HUDEP-2 (cell line): ENCODE measurements around the gene C3orf22.

Source experiments
- DNase-seq, 76 experiments: peaks; one replicate each; lab custom pipeline; 2025; ENCODE audit not compliant: unreplicated experiment in 76 of 76; lab: John Stamatoyannopoulos, UW

The C3orf22 gene

DNA sequence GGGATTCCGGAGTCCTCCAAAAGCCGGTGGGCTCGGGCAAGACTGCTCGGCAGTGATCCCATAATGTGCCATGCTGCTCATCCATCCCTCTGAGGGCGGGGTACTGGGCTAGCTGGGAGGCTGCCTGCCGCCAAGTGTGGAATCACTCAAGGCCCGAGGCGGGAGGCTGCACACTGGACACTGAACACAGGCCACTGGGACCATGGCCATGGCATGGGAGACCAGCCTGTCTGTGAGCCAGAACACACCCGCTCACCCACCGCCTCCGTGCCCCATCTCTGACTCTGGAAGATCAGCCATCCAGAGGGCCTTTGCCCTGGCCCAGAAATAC is 1.4 kb downstream of the C3orf22 start:
- DNase-seq, result no peak

DNA sequence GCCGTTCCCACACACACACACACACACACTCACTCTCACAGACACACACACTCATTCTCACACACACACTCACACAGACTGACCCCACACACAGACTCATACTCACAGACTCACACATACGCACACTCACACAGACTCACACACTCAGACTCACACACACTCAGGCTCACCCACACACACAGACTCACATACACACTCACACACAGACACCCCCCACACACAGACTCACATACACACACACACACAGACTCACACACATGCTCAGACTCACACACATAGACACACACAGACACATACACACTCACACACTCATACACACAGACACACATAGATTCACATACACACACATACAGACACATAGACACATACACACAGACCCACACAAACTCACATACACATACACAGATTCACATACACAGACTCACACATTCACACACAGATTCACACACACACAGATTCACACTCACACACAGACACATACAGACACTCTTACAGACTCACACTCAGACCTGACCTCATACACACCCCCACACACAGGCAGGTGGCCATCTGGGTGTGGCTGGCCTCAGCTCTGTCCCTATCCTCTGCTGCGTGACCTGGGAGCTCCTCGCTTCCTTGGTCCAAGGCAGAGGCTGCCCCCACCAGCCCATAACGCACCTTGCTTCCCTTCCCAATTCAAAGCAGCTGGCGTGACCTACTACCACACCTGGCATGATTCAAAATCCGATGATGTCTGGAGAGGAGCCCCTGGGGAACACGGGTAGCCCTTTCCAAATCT is 1.9 kb downstream of the C3orf22 start:
- DNase-seq, result no peak

DNA sequence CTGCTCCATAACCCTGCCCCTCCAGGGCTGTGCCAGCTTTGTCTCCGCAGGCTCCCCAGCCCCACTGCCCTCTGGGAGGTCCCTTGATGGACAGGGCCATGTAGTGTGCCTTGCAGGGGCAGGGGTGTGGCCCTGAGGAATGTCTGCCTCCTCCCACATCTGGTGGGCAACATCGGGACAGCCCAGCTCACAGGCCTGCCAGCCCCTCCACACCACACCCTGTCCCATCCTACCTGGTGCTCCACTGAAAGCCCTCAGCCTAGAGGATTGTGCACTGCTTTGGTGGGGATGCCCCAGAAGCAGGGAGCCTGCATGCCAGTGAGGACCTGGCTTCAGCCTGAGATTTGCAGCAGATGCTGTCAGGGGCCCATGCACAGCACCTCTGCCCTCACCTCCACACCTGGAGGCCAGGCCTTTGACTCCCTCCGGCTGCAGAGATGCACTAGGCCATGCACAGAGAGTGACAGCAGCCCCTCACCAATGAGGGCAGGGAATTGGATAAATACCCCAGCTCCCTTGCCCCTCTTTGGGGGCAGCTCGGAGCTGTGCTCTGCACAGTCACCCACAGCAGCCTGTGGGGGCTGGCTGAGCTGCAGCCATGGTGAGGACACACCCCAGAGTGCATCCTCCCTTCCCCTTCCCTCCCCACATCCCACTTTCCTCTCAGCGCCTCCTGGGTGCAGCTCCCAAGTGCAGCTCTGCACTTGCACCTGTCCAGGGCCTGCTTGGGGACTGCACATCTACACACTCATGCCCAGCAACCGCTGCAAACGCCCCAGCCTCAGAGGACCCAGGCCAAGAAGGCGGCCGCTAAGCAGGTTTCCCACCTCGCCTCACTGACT is 2.7 kb downstream of the C3orf22 start:
- DNase-seq, result no peak

DNA sequence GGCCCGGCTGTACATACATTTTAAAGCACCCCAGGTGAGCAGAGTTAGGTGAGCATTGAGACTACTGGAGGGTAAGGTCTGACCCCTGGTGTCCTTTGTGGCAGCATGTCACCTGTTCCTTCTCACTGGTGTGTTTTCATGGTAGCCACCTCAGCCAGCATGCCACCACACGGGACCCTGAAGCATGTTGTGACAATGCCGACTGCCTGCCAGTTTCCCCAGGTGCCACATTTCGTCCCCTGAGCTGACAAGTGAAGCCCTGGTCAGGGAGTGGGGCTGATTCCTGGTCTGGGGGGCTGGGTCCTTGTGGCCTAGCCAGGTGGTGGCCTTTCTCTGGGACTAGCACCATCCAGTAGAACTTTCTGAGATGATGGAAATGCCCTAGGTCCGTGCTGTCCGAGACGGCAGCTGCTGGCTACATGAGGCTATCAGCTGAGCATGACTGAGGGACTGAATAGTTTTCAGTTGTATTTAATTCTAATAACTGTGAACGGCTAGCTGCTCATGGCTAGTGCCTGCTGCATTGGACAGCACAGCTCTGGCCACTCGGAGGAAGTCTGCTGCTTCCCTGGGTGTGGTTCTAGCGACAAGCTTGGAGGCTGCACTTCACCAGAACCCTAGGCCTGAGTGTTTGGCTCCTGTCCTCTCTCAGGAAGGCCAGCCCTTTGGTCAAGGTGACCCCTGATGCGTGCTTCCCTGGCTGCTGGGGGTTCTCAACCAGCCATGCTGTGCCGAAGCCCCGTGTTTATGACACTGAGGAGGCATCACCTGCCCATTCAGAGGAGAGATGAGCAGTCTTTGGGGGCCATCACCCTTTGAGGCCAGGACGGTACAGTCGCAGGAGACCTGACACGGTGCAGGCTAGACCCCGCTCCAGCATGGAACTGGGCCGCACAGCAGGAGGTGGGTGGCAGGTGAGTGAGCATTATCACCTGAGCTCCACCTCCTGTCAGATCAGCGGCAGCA is 3.9 kb downstream of the C3orf22 start:
- no peak for DNase-seq

DNA sequence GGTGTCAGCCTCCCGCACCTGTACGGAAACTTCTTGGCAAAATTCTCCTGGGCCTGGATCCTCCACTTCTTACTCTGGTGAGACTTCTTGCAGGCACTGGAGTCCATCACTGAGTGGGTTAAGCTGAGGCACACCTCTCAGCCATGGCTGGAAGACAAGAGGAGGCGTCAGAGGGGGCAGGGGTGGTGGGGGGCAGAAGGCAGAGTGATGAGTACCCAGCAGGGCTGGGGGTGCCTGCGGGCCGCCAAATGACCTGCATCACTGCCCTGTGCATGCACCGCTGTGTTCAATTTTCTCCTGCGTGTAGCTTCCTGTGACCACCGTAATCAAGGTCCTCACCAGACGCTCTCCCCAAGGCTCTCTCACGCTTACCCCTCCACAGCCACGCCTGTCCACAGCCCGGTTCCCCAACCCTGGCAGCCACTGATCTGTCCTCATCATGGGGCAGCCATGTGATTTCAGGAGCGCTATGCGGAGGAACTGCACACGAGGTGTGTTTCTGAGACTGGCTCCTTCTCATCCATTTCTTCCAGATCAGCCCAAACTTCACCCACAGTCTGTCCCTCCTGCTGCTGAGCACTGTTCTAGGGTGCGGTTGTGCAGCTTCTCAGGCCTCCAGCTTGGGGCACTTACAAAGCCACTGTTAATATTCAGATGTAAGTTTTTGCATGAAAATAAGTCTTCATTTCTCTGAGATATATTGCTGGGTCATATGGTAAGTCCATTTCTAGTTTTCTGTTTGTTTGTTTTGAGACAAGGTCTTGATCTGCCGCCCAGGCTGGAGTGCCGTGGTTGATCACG is 5.2 kb downstream of the C3orf22 start:
- no peak for DNase-seq

DNA sequence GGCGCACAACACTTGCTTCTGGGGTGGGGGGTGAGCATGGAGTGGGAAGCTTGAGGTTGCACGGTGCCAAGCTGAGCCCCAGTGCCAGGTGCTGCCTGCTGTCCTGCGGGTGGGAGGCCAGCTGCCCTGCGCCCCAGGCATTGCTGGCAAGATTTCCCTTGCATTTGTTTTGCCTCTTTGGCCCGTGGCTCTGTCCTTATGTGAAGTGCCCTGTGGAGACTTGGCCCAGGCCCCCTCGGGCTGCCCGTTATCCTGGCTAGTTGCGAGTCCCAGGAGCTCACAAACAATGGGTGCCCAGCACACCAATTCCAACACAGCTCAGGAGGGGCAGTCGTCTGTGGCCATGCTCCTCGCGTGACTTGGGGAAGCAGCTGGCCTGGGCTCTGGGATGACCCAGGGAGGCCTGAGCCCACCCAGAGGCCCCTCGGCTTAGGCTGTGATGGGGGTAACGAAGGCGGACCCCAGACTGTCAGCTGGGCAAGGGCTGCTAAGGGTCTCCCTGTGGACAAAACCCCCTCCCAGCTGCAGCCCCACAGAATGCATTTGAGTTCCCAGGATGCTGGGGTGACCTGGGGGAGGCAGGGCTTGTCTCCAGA is 5.9 kb downstream of the C3orf22 start:
- DNase-seq, result no peak

DNA sequence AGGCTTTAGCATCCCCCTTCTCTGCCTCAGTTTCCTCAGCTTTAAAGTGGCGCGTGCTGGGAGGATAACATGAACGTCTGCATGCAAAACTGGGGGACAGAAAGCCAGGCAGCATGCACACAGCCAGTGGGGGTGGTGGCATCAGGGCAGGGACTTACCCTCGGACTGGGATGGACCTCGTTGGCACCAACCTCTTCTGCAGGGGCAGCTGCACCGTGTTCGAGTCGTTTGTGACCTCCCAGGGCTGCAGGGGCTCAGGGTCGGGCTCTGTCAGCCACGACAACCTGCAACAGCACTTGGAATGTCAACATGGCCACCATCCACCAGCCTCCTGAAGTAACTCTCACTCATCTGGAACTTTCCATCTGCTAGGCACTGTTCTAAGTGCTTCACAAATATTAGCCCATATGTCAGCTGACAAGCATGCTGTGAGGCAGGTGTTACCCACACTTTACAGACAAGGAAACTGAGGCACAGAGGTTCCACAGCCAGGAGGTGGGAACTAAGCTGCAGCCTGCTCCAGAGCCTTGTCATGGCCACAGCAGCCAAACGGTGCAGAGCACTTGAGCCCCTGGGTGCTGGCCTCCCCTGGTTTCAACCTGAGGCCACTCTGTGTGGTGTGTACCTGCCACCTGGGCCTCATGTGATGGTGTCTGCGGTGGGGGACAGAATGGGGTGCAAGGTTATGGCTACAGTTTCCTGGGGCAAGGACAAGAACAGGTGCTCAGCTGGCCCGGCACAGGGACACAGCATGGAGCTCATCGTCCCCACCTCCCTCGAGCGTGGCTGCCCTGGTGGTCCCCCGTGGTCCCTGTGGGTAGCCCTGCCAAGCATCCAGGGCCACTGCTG is 6.7 kb downstream of the C3orf22 start:
- DNase-seq, result no peak

DNA sequence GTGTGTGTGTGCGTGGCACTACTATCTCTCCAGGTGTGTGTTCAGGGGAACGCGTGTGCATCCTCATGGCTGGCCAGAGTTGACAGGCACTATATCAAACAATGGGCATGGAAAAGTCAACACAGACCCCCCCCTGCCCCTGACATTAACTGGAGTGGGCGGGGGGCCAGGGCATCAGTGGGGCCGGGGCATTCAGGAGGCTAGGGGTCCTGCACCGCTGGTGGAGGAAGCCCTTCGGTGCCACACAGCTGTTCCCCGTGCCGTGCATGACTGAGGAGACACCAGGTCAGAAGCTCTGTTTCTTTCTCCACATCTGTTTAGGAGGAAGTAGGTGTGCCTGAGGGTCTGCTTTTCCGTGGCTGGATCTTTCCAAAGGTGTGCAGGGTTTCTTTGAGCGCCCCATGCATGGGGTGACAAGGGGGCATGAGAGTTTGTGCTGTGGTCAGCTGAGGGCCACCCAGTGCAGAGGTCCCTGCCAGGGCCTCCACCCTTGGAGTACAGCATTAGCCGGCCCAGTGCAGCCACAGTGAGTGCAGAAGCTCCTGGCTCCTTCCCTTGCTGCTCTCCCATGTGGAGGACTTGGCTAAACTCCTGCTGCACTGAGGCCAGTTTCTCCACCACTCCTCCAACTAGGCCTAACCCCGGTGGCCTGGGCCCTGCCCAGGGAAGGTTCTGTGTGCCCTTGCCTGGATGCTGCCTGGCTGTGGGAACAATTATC is 7.5 kb downstream of the C3orf22 start:
- no peak for DNase-seq

DNA sequence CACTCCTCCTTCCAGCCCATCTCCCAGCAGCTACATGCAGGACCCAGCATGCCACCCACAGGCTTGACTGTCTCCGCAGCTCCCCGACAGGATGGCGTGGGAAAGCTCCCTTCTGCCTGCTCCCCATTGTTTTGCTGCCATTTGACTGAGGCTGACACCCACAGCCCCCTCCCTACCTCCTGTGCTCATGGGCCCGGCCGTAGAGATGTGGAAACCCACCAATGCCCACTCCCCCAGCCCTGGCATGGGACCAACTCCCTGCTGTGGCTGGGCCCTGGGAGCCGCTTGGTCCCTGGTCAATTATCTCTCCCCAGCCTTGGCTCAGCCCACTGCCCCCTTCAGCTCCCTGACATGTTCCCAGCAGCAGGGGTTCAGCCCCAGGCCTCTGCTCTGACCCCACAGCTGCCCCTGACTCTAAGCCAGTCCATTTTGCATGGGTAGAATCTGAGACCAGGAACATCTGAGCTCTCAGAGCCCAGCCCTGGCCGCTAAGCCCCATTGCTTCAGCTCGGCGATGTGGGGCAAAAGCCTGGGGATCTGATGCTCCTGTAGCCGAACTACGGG is 8.2 kb downstream of the C3orf22 start:
- DNase-seq, result no peak

DNA sequence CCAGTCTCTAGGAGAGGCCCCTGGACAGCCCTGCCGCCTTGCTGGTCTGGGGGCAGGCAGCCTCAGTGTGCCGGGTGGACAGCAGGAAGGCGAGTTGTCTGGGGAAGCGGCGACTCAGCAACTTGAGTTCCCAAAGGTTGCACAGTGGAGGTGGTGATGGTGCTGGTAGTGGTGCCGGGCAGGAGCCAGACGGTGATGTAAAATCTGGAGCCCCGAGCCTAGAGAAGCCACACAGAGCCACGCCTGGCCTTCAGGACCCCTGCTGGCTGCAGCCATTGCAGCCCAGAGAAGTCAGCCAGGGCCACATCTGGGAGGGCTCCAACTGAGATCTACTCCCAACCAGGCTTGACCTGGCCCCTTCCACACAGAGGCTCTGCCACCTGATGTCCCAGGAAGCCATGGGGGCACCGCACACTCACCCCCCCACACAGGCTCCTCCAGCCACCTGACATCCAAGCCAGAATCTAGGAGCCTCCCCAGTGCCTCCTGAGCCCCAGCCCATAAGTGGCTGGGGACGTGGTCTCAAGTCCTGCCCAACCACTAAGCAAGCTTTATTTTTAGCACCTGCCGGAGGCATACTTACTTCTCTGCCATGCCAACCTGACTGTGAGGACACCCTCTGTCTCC is 8.8 kb downstream of the C3orf22 start:
- DNase-seq, result no peak

DNA sequence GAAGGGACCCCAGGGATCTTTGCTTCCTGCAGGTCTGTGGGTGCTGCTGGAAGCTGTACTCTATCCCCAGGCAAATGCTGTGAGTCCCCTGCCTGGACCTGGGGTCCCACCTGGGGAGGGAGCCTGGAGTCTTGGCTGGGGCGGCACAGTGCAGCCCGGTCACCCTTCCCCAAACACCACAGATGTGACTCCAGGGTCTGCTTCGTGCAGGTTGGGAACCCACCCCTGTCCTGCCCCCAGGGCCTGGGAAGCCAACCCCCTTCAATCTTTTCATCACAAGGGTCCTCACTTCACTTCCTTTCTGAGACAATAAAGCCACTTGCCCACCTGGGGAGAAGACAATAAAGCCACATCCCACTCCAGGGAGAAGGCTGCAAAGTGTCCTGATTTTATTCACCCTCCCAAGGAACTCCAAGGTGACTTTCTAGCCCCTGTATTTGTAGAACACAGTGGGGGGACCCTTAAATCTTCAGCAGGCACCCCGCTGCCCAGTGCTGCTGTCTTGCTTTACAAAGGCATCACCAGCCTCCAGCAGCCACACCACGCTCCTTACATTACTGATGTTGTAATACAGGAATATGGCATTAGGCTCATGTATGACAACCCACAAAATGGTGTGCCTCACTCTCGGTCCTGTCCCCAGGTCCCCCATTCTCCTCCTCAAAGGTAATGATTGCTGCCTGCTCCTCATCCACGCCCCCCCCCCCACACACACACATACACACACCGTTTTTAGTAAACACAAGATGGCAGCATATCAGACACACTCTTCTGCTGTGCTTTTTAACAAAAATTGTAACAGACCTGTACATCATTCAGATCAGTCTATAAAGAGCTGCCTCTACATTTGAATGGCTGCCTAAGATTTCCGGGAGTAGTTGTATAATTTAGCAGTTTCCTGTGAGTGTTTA is 9.9 kb downstream of the C3orf22 start:
- DNase-seq, result no peak

DNA sequence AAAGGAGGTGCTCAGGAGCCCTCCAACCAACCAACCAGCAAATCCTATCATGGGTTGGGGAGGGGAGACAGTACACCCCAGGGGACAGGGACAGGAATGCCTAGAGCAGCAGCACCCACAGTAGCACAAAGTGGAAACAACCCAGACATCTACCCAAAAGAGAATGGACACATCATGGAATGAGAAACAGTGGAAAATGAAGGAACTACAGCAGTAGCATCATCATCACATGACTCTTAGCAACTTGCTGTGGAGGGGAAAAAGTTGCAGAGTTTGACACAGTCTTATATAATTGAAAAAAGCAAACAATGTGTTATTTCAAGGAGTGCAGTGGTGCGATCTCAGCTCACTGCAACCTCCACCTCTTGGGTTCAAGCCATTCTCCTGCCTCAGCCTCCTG is 11.0 kb downstream of the C3orf22 start:
- DNase-seq, result no peak

DNA sequence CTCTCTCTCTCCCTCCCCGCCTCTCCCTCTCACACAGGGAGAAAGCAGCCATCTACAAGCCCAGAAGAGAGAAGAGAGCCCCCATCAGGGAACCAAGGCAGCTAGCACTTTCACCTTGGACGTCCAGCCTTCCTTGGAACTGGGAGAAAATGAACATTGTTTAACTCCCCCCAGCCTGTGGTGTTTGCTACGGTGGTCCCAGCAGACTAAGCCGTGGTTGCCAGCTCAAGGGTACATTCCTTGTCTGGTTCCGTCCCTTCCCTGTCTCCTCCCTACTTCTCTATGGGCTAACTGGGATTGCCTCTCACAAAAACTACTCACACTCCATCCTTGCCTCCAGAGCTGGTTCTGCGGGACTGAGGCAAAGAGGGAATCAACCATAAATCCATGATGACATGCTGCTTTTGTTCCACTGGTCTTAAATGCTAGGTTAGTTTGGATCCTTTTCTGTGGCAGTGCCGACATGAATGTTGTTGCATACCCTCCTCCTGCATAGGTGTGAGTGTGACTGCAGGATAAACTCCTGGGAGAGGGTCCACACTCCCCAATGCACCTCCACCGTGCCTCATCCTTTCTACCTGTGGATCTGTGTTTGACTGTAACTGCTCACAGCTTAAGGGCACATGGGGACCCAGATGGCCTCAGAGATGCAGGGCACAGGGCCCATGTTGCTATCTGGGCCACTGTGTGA is 12.0 kb downstream of the C3orf22 start:
- no peak for DNase-seq

DNA sequence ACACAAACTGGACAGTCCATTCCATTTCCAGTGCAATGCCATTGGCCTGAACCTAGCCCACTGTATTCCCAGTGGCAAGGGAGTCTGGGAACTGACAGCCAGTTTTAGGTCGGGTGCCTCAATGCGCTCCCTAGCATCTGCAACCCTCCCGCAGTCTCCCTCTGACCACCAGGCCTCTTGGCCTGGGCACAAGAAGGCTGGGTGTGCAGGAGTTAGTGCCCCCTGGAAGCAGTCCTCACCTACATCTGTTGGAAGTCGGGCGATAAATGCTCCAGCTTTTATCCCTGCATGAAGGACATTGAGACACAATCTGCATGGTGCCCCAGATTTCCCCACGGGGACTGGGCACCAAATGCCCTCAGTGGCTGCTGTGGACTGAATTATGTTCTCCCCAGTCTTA is 12.7 kb downstream of the C3orf22 start:
- DNase-seq, result no peak

DNA sequence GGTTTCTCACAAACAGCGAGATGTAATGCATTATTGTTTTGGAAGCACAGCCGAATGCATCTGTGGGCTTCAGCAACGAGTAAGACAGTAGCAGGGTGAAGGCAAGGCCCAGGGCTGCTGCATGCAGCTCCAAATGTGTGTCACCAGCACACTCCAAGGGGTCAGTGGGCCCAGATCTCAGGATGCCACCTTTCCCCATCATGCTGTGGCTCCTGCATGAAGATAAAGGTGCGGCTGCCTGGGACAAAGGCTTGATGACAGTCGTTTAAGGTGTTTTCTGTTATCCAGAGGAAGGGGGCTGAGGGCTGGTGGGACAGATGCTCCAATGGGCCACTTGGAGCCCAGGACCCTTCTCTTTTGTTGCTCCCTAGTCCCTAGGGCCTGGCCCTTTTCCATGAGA is 13.2 kb downstream of the C3orf22 start:
- no peak for DNase-seq
